Activated CD4-positive, alpha-beta T cell treated with anti-CD3 and anti-CD28 coated beads, Interleukin-2, amount 50 U/mL, for 48 hours (primary cell): ENCODE results near the gene RTN4.
"Not testable (repeated sequence)": the region's sequence is repeated elsewhere in the genome, so short reads cannot be mapped to it uniquely, and the experiment has no call there.

Source experiments
- DNase-seq, 2 experiments: peaks; one replicate each; pipeline ENCODE4 v3.0.0-alpha.2; 2020

Gene RTN4

DNA sequence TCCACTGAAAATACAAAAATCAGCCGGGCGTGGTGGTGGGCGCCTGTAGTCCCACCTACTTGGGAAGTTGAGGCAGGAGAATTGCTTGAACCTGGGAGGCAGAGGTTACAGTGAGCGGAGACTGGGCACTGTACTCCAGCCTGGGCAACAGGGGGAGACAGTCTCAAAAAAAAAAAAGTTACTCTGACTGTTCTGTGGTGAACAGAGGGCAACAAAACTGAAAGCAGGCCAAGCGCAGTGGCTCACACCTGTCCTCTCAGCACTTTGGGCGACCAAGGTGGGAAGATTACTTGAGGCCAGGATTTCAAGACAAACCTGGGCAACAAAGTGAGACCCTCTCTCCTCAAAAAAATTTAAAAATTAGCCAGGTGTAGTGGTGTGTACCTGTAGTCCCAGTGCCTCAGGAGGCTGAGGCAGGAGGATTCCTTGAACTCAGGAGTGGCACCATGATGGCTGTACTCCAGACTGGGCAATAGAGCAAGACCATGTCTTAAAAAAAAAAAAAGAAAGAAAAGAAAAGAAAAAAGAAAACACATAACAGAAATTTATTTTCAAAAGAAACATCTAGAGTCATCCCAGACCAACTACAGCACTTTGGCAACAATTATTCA lies 13.6 kb upstream of the RTN4 start:
- no peak for DNase-seq

DNA sequence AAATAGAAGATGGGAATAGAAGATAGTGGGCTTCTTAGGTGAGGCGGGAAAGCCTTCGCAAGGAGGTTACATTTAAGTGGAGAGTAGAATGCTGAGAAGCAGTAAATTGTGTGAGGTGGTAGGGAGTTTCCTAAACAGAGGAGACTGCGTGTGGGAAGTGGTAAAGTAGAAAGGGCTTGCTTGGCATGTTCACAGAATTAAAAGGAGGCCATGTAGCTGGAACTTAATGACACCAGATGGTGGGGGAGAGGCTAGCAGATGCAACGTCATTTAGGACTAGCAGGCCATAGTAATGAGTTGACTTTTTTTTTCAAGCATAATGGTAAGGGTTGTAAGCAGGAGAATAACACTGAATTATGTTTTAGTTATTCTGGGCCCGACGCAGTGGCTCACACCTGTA lies 13.0 kb upstream of the RTN4 start:
- no peak for DNase-seq

GRCh38 chr2:55062754-55063153 lies 12.5 kb upstream of the RTN4 start:
- DNase-seq, result no peak

- DNase-seq, result no peak
Observed at GRCh38 chr2:55061523-55062344, 11.5 kb upstream of the RTN4 start.

DNA sequence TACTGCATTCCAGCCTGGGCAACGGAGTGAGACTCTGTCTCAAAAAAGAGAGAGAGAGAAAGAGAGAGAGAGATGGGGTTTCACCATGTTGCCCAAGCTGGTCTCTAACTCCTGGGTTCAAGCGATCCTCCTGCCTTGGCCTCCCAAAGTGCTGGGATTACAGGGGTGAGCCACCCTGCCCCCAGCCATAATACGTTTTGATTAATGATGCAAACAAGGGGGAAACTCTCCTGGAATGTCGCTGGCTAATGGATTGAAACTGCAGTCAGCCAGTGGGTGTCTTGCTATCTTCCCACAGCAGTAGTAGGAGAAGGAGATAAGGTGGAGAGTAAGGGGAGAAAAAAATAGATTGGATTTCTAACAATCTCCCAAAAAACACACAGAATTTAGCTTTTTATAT lies 9.5 kb upstream of the RTN4 start:
- no peak for DNase-seq

- no peak for DNase-seq
Observed at GRCh38 chr2:55057474-55057873, 7.2 kb upstream of the RTN4 start.

- no peak for DNase-seq
Observed at GRCh38 chr2:55056024-55056521, 5.8 kb upstream of the RTN4 start.

GRCh38 chr2:55054106-55054875 lies 4.0 kb upstream of the RTN4 start:
- DNase-seq, result no peak

- not testable (repeated sequence) for DNase-seq
Observed at GRCh38 chr2:55053225-55053624, 3.0 kb upstream of the RTN4 start.

GRCh38 chr2:55052129-55053061 lies 2.1 kb upstream of the RTN4 start:
- no peak for DNase-seq

DNA sequence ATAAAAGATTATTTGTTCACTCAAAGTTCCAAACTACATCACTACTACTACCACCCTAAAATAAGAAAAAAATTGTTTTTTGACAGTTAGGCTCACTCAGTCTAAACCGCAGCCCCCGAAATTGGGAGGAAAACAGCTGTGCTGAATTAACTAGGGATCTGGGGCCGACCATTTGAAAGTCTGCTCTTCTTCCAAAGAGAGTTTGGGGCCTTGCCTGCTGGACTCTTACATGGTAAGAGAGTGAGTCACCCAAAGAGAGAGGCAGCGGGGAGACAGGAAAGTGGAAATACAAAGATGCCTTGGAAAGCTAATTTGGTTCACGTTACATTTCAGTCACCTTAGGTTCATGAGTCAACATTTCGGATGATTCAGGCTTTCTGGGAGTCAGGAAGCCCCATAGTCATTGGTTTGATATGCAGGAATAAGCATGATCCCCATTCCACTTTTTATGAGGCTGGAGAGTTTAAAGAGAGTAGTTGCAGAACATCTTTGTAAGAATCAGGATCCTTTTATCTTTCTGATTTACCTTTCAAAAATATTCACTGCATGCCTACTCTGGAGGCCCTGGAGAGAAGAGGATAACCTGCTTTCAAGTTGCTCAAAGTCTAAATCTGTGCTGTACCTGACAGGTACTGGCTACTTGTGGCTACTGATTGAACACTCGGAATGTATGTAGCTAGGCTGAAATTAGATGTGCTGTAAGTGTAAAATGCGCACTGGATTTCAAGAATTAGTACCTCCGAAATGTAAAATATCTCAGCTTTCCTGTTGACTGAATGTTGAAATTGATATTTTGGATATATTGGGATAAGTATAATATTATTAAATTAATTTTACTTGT lies 995 bp upstream of the RTN4 start:
- peak; percentile 23 to 47 for DNase-seq

- DNase-seq, result no peak
Observed at GRCh38 chr2:55049821-55050099, 491 bp downstream of the RTN4 start.

GRCh38 chr2:55049043-55049820 lies 1.0 kb downstream of the RTN4 start:
- peak; percentile 68 to 75 for DNase-seq

- DNase-seq, result no peak
Observed at GRCh38 chr2:55048508-55049042, 1.7 kb downstream of the RTN4 start.

DNA sequence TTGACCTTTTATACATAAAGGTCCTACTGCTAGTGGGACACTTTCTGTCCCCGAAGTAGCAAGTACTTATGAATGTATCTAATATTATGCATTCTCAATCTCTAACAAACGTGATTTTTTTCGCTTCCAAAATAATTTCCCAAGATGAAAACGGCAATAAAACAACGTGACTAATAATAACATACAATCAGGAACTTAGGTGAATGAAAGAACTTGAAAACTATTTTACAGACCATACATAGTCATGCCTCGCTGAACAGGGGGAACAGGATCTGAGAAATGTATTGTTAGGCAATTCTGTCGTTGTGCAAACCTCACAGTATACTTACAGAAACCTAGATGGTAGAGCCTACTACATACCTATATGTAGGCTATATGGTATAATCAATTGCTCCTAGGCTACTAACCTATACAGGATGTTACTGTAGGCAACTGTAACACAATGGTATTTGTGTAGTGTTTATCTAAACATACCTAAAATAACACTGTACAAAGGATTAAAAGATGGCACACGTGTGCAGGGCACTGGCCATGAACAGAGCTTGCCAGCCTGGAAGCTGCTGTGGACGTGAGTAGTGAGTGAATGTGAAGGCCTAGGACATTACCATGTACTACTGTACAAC lies 2.5 kb downstream of the RTN4 start:
- no peak for DNase-seq

- no peak for DNase-seq
Observed at GRCh38 chr2:55045780-55046179, 4.5 kb downstream of the RTN4 start.

DNA sequence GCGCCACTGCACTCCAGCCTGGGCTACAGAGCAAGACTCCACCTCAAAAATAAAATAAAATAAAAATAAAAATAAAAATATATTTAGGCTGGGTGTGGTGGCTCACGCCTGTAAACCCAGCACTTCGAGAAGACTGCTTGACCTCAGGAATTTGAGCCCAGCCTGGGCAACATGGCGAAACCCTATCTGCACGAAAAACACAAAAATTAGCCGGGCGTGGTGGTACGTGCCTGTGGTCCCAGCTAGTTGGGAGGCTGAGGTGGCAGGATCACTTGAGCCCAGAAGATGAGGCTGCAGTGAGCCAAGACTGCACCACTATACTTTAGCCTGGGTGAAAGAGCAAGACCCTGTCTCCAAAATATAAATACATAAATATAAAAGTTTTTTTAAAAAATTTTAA lies 6.4 kb downstream of the RTN4 start:
- no peak for DNase-seq

DNA sequence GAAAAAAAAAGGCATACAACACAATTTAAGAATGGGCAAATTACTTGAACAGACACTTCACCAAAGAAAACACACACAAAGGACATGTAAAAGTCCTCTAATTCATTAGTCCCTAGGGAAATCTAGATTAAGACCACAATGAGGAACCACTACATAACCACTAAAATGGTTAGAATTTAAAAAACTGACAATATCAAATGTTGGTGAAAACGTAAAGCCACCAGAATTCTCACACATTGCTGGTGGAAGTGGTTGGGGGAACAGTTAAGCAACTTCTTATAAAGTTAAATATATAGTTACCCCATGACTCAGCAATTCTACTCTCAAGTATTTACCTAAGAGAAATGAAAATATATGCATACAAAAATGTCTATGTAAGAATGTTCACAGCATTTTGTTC lies 11.8 kb downstream of the RTN4 start:
- no peak for DNase-seq

DNA sequence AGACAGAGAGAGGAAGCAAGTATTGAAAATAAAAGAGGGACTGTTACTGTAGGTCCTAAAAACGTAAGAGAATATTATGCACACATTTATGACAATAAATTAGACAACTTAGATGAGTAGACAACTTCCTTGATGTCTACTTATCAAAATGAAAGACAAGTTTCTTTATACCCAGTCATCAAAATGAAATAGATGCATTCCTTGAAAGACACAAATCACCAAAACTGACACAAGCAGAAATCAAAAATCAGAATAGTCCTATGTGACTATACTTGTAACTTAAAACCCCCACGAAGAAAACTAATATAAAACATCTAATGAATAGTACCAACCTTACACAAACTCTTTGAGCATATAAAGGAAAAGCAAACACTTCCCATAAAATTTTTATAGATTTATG lies 14.5 kb downstream of the RTN4 start:
- no peak for DNase-seq

DNA sequence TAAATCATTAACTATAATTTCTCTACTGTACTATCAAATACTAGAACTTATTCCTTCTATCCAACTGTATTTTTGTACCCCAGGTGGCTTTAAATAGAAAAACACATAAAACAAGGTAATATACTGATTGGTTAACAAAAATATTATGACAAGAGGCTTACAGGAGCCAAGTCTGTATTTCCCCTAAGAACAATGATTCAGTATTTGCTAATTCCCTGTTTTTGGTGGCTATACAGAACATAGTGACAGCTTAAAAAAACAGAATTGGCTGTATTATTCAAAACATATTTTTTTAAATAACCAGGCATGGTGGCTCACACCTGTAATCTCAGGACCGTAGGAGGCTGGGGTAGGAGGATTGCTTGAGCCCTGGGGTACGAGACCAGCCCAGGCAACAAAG lies 16.3 kb downstream of the RTN4 start:
- DNase-seq, result no peak
